BJ (cell line): ENCODE results near the gene ACR. TPM values are rescaled to one million over a fixed set of nuclear protein-coding genes. Genes with fewer than 3 reads are reported as not detected.
"Not testable (repeated sequence)": the region's sequence is repeated elsewhere in the genome, so short reads cannot be mapped to it uniquely, and the experiment has no call there.

ENCODE experiments used
- CTCF ChIA-PET: fragments of 350-600 bp; formaldehyde crosslinking; extraction: SDS; loops from one replicate; lab custom pipeline; 2021; ENCODE audit warnings: antibody characterized with exemption, inconsistent platforms; lab: Yijun Ruan, JAX
- POLR2A ChIA-PET: fragments of 300-600 bp; sonication (Branson Sonifier 250); formaldehyde crosslinking; extraction: SDS; loops from one replicate; lab custom pipeline; 2021; ENCODE audit warnings: antibody characterized with exemption; lab: Charles Lee
- DNase-seq: peaks from one replicate; pipeline ENCODE4 v3.0.0-alpha.2; 2011; ENCODE audit warnings: low read depth
- H3K27me3 ChIP-seq: 2 replicates; pipeline ENCODE4 v1.6.0; 2011; ENCODE audit warnings: low read length; ENCODE audit not compliant: control insufficient read depth, insufficient read depth
- H3K36me3 ChIP-seq: 2 replicates; pipeline ENCODE4 v1.5.1; 2011; ENCODE audit warnings: low read length; ENCODE audit not compliant: control insufficient read depth, insufficient read depth
- H3K4me3 ChIP-seq: 2 replicates; pipeline ENCODE4 v1.5.1; 2011; ENCODE audit warnings: low read depth, mild to moderate bottlenecking, control low read depth, low read length
- CTCF ChIP-seq: IDR thresholded peaks from 2 replicates; pipeline ENCODE4 v1.5.1; 2011; ENCODE audit warnings: low read depth, mild to moderate bottlenecking, control low read depth, inconsistent platforms, low read length, moderate library complexity; ENCODE audit not compliant: insufficient read depth
- polyA plus RNA-seq: library from polyadenylated mRNA; depleted of rRNA; stranded (reverse); fragments of >200 nt; gene quantifications from 2 replicates; pipeline ENCODE4 v1.2.3, GENCODE V29; 2011

ACR gene
- polyA plus RNA-seq, 1 experiment = 0.12 TPM

DNA sequence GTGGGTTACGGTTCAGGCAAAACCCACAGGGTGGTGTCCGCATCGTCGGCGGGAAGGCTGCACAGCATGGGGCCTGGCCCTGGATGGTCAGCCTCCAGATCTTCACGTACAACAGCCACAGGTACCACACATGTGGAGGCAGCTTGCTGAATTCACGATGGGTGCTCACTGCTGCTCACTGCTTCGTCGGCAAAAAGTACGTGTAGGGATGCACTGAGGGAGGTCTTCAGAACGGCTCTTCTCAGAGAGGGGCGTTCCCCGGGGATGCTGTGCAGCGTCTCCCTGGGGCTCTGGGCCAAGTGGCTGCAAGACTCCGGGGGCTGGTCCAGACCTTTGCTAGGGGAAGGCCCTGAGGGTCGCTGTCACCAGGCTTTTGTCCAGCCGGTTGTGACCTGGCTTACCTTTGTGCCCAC, 1.3 kb downstream of the ACR start:
- CTCF ChIA-PET = no interaction called here
- POLR2A ChIA-PET = no interaction called here
- Histone ChIP-seq H3K4me3 (no peak overlapping the region), H3K27me3 (peaks cover 13% of the 10 kb centered on the region), H3K36me3 (no peaks in the 10 kb centered on the region)
- TF ChIP-seq CTCF = no peak
- no peak for DNase-seq

DNA sequence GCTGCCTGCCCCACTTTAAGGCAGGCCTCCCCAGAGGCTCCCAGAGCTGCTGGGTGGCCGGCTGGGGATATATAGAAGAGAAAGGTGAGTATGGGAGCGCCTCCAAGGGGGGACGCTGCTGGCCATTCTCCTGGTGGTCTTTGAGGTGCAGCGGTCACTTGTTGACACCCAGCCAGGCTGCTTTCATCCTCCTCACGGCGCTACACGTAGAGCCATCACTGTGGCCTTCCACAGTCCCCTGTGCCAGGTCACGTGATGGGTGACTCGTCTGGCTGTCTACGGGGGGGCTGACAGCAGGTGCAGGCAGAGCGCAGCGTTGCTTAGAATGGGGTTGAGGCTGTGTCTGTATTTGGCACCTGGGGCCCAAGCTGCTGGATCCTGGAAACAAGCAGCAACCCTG, 1.9 kb downstream of the ACR start:
- DNase-seq = no peak
- CTCF ChIA-PET = no interaction called here
- TF ChIP-seq CTCF = no peak
- Histone ChIP-seq H3K27me3 (peaks cover 13% of the 10 kb centered on the region), H3K36me3 (no peaks in the 10 kb centered on the region), H3K4me3 (no peak overlapping the region)
- POLR2A ChIA-PET = no interaction called here

DNA sequence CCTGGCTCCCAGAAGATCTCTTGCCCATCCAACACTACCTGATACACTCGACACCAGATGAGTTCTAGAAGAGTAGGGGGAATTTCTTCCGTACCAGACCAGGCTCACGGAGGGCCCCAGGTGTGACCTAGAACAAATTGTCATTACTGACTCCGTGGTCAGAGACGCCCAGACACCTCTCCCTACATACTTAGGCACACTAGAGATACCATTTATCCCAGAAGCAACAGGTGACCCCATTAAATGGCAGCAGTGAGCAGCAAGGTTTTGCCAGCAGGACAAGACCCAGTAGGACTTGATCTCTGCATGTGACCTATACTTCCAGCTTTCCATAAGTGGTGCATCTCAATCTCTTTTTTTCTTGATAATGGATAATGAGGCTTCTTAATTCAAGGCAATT, 2.7 kb downstream of the ACR start:
- CTCF ChIA-PET = interaction anchor here (0.6 kb wide), 1 partner anchor 12 kb away, joined by 3 read pairs; no protein-coding TSS in a partner anchor
- POLR2A ChIA-PET, DNase-seq, H3K4me3 ChIP-seq, H3K36me3 ChIP-seq: not testable (repeated sequence)
- H3K27me3 ChIP-seq = peaks cover 11% of the 10 kb centered on the region

DNA sequence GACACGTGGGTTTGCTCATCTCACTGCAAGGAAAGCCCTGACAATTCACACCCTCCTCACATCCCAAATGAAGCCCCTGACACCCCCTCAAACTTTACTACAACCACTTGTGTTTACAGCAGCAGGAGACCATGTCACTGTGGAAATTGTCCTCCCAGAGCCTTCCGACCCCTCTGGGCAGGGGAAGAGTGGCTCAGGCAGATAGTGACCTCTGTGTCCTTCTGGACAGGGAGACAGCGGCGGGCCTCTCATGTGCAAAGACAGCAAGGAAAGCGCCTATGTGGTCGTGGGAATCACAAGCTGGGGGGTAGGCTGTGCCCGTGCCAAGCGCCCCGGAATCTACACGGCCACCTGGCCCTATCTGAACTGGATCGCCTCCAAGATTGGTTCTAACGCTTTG, 6.4 kb downstream of the ACR start:
- H3K27me3 ChIP-seq, H3K4me3 ChIP-seq, DNase-seq, POLR2A ChIA-PET, CTCF ChIA-PET, H3K36me3 ChIP-seq: not testable (repeated sequence)

DNA sequence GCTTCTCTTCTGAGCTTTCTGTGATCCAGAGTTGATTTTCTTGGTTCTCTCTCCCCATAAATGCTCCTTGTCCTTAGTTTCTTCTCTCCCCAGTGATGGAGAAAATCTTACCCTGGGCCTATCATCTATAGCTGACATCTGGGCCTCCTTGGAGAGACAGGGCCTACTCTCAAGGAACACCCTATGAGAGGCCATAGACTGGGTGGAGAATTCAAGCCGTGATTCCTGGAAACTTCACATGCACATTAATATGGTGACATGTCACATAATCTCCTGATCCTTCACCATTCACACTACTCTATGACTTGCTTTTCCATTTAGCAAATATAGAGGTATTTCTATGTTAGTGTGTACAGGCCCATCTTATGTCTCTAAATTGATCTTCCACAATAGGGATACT, 9.5 kb downstream of the ACR start:
- H3K27me3 ChIP-seq, DNase-seq, POLR2A ChIA-PET, H3K36me3 ChIP-seq, CTCF ChIA-PET, H3K4me3 ChIP-seq: not testable (repeated sequence)

DNA sequence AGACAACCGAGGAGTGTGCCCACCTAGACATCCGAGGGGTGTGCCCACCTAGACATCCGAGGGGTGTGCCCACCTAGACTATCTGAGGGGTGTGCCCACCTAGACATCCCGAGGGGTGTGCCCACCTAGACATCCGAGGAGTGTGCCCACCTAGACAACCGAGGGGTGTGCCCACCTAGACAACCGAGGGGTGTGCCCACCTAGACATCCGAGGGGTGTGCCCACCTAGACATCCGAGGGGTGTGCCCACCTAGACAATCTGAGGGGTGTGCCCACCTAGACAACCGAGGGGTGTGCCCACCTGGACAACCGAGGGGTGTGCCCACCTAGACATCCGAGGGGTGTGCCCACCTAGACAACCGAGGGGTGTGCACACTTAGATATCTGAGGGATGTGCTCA, 10.6 kb downstream of the ACR start:
- CTCF ChIA-PET, H3K36me3 ChIP-seq, POLR2A ChIA-PET, H3K27me3 ChIP-seq, DNase-seq, H3K4me3 ChIP-seq: not testable (repeated sequence)

DNA sequence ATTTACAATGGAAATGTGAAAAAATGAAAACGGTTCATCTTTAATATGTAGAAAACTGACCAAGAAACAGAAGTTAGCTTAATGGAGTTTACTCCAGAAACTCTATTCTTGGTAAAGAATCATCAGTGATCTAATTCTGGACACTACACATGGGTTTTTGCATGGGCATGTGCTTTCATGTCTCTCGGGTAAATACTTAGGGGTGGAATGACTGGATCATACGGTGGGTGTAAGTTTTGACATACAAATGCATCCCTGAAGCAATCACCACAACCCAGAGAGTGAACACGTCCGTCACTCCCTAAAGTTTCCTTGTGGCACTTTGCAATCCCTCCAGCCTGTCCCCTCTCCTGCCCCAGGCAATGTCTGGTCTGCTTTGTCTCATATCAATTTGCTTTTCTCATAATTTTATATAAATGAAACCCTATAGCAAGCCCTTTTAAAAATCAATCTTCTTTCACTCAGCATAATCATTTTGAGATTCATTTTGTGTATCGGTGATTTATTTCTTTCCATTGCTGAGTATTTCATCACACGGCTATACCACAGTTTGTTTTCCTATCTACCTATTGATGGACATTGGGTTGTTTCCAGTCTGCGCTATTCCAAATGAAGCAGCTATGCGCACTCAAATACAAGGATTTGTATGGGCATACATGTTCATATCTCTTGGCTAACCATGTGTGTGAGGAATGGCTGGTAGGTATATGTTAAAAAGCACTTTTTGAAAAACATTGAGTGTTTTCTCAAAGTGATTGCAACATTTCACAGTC, 11.5 kb downstream of the ACR start:
- DNase-seq, H3K36me3 ChIP-seq, CTCF ChIA-PET, H3K27me3 ChIP-seq, H3K4me3 ChIP-seq, POLR2A ChIA-PET: not testable (repeated sequence)

GRCh38 chr22:50755251-50755650, 17.2 kb downstream of the ACR start:
- H3K4me3 ChIP-seq, H3K36me3 ChIP-seq, POLR2A ChIA-PET, DNase-seq, H3K27me3 ChIP-seq, CTCF ChIA-PET: not testable (repeated sequence)

GRCh38 chr22:50756406-50756805, 18.4 kb downstream of the ACR start:
- H3K36me3 ChIP-seq, POLR2A ChIA-PET, DNase-seq, H3K27me3 ChIP-seq, H3K4me3 ChIP-seq: not testable (repeated sequence)
- CTCF ChIA-PET = interaction anchor here (1.6 kb wide), 1 partner anchor 26 kb away, joined by 6 read pairs; no protein-coding TSS in a partner anchor
